HepG2 (cell line): ENCODE data around the gene YWHAB. TPM values are rescaled to one million over a fixed set of nuclear protein-coding genes. Genes with fewer than 3 reads are reported as not detected.

ENCODE experiments used
- ARNT2 ChIP-seq: sonication (generic); formaldehyde crosslinking; IDR thresholded peaks from 2 replicates; pipeline ENCODE4 v1.8.0; 2022; ENCODE audit warnings: mild to moderate bottlenecking, low read depth, missing genetic modification reagents, moderate library complexity
- GLI4 ChIP-seq: sonication (generic); formaldehyde crosslinking; IDR thresholded peaks from 2 replicates; pipeline ENCODE4 v1.5.1; 2020; ENCODE audit warnings: missing genetic modification reagents, mild to moderate bottlenecking, moderate library complexity, borderline replicate concordance
- MAFK ChIP-seq, 2 experiments: IDR thresholded peaks in 1 of 2; conservative IDR thresholded peaks in 1 of 2; 2 replicates each; pipeline ENCODE4 v1.6.1; 2011; ENCODE audit warnings: improper control_type of control experiment in 2 of 2, low read length in 2 of 2
- NAIF1 ChIP-seq: sonication (generic); formaldehyde crosslinking; IDR thresholded peaks from 2 replicates; pipeline ENCODE4 v1.5.0; 2020; ENCODE audit warnings: mild to moderate bottlenecking, missing genetic modification reagents, borderline replicate concordance
- RFX1 ChIP-seq: fragments of 450-650 bp; IDR thresholded peaks from 2 replicates; pipeline ENCODE4 v1.6.1; 2017
- RORA ChIP-seq: sonication (generic); formaldehyde crosslinking; IDR thresholded peaks from 2 replicates; pipeline ENCODE4 v1.5.0; 2020; ENCODE audit warnings: mild to moderate bottlenecking, missing genetic modification reagents, moderate library complexity
- SOX13 ChIP-seq, 3 experiments: fragments of 450-650 bp in 1 of 3; sonication (generic) in 1 of 3; formaldehyde crosslinking in 1 of 3; IDR thresholded peaks in 2 of 3; conservative IDR thresholded peaks in 1 of 3; 2 replicates each; pipeline versions ENCODE4 v1.5.0 to v1.6.1; 2016 to 2020; ENCODE audit warnings: antibody characterized with exemption in 1 of 3, mild to moderate bottlenecking in 1 of 3, missing compliant biosample characterization in 1 of 3, missing genetic modification reagents in 1 of 3, moderate library complexity in 1 of 3
- U2AF2 ChIP-seq: fragments of 200-400 bp; formaldehyde crosslinking; IDR thresholded peaks from 2 replicates; pipeline ENCODE4 v1.6.1; 2017; ENCODE audit warnings: low read depth, mild to moderate bottlenecking, low read length
- ZBTB1 ChIP-seq: sonication (generic); formaldehyde crosslinking; IDR thresholded peaks from 2 replicates; pipeline ENCODE4 v1.4.0; 2020; ENCODE audit warnings: missing genetic modification reagents, borderline replicate concordance
- ZBTB20 ChIP-seq: sonication (generic); formaldehyde crosslinking; IDR thresholded peaks from 2 replicates; pipeline ENCODE4 v1.8.1; 2023; ENCODE audit warnings: missing genetic modification reagents, low read depth, mild to moderate bottlenecking, borderline replicate concordance
- ZNF225 ChIP-seq: sonication (generic); formaldehyde crosslinking; IDR thresholded peaks from 2 replicates; pipeline ENCODE4 v1.4.0; 2020; ENCODE audit warnings: mild to moderate bottlenecking, missing genetic modification reagents
- ZNF282 ChIP-seq: fragments of 450-650 bp; IDR thresholded peaks from 2 replicates; pipeline ENCODE4 v1.6.1; 2018; ENCODE audit not compliant: partially characterized antibody
- ZNF367 ChIP-seq: sonication (generic); formaldehyde crosslinking; IDR thresholded peaks from 2 replicates; pipeline ENCODE4 v1.4.0; 2020; ENCODE audit warnings: missing genetic modification reagents, borderline replicate concordance
- ZNF652 ChIP-seq: IDR thresholded peaks from 2 replicates; pipeline ENCODE4 v1.6.1; 2016; ENCODE audit warnings: low read depth, borderline replicate concordance
- ZNF841 ChIP-seq: sonication (generic); formaldehyde crosslinking; IDR thresholded peaks from 2 replicates; pipeline ENCODE4 v1.8.1; 2023; ENCODE audit warnings: missing genetic modification reagents, borderline replicate concordance
- polyA plus RNA-seq, 8 experiments: library from polyadenylated mRNA; depleted of rRNA in 3 of 8; stranded (reverse) in 7 of 8; unstranded in 1 of 8; fragments of >200 nt; fragmentation: Illumina TruSeq in 4 of 8; extraction: Trizol in 4 of 8; gene quantifications; 2 replicates each; pipeline versions ENCODE4 v1.2.1 to v1.2.3, GENCODE V29; 2011 to 2016; ENCODE audit warnings: low read depth in 4 of 8, missing spikeins in 1 of 8, mixed read lengths in 1 of 8; ENCODE audit not compliant: insufficient read depth in 1 of 8
- total RNA-seq, 5 experiments: library from RNA; depleted of rRNA; stranded (reverse); fragments of >200 nt; fragmentation: Illumina TruSeq; extraction: Trizol; gene quantifications; 2 replicates each; pipeline ENCODE4 v1.2.3, GENCODE V29; 2016; ENCODE audit warnings: low read depth in 1 of 5
- TF ChIP-seq, protein P1 (sequence below): sonication (generic); formaldehyde crosslinking; IDR thresholded peaks from 2 replicates; pipeline ENCODE4 v1.4.0; 2020; ENCODE audit warnings: mild to moderate bottlenecking, missing genetic modification reagents
- TF ChIP-seq, protein P2 (sequence below): sonication (generic); formaldehyde crosslinking; IDR thresholded peaks from 2 replicates; pipeline ENCODE4 v1.9.0; 2022; ENCODE audit warnings: low read depth, missing genetic modification reagents
- TF ChIP-seq, protein P3 (sequence below): sonication (generic); IDR thresholded peaks from 2 replicates; pipeline ENCODE4 v1.6.1; 2016; ENCODE audit warnings: low read depth, borderline replicate concordance
- TF ChIP-seq, protein P4 (sequence below): sonication (generic); formaldehyde crosslinking; IDR thresholded peaks from 2 replicates; pipeline ENCODE4 v1.5.0; 2020; ENCODE audit warnings: missing genetic modification reagents, mild to moderate bottlenecking, borderline replicate concordance

Gene YWHAB
- total and polyA plus RNA-seq, 2 of the 13 experiments (the other 11 are each of a cell fraction or from before 2014, with no cell fraction given), result 77.2 to 121 TPM

DNA sequence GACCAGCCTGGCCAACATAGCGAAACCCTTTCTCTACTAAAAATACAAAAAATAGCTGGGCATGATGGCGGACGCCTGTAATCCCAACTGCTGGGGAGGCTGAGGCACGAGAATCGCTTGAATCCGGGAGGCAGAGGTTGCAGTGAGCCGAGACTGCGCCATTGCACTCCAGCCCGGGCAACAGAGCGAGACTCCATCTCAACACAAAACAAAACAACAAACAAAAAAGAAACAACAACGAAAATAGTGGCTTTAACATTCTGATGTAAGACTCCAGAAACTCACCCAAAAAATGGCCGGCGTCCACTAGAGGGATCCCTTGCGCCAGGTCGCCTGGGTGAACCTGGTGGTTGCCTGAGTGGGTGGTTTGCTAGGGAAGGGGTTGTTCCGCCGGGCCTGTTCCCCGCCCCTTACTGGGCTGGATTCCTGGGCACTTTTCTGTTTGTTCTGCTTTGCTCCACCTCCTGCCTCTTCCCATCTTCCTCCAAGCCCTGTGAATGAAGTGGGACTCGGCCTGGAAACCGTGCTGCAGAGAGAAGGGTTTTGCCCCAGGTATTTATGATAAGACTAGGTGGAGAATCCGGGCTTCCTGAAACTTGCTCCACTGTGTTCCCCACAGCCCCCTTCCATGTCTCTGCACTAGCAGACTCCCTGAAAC, 25.9 kb downstream of the YWHAB start (continued):
- TF ChIP-seq MAFK (conservative IDR thresholded peaks at IDR 0.05 in 1 of 2, IDR thresholded peaks at IDR 0.05 in 1 of 2; ENCODE audit: low read length in 2 of 2), result no peak
- no peak for TF ChIP-seq NAIF1
- TF ChIP-seq, protein P1, sequence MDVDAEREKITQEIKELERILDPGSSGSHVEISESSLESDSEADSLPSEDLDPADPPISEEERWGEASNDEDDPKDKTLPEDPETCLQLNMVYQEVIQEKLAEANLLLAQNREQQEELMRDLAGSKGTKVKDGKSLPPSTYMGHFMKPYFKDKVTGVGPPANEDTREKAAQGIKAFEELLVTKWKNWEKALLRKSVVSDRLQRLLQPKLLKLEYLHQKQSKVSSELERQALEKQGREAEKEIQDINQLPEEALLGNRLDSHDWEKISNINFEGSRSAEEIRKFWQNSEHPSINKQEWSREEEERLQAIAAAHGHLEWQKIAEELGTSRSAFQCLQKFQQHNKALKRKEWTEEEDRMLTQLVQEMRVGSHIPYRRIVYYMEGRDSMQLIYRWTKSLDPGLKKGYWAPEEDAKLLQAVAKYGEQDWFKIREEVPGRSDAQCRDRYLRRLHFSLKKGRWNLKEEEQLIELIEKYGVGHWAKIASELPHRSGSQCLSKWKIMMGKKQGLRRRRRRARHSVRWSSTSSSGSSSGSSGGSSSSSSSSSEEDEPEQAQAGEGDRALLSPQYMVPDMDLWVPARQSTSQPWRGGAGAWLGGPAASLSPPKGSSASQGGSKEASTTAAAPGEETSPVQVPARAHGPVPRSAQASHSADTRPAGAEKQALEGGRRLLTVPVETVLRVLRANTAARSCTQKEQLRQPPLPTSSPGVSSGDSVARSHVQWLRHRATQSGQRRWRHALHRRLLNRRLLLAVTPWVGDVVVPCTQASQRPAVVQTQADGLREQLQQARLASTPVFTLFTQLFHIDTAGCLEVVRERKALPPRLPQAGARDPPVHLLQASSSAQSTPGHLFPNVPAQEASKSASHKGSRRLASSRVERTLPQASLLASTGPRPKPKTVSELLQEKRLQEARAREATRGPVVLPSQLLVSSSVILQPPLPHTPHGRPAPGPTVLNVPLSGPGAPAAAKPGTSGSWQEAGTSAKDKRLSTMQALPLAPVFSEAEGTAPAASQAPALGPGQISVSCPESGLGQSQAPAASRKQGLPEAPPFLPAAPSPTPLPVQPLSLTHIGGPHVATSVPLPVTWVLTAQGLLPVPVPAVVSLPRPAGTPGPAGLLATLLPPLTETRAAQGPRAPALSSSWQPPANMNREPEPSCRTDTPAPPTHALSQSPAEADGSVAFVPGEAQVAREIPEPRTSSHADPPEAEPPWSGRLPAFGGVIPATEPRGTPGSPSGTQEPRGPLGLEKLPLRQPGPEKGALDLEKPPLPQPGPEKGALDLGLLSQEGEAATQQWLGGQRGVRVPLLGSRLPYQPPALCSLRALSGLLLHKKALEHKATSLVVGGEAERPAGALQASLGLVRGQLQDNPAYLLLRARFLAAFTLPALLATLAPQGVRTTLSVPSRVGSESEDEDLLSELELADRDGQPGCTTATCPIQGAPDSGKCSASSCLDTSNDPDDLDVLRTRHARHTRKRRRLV (CRISPR knock-in tag), result no peak
- no peak for TF ChIP-seq RORA
- TF ChIP-seq ZBTB20, result no peak
- TF ChIP-seq U2AF2, result no peak
- TF ChIP-seq, protein P2, sequence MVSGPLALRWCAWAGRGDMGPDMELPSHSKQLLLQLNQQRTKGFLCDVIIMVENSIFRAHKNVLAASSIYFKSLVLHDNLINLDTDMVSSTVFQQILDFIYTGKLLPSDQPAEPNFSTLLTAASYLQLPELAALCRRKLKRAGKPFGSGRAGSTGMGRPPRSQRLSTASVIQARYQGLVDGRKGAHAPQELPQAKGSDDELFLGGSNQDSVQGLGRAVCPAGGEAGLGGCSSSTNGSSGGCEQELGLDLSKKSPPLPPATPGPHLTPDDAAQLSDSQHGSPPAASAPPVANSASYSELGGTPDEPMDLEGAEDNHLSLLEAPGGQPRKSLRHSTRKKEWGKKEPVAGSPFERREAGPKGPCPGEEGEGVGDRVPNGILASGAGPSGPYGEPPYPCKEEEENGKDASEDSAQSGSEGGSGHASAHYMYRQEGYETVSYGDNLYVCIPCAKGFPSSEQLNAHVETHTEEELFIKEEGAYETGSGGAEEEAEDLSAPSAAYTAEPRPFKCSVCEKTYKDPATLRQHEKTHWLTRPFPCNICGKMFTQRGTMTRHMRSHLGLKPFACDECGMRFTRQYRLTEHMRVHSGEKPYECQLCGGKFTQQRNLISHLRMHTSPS (CRISPR knock-in tag), result no peak
- TF ChIP-seq ZNF841 (CRISPR knock-in tag), result no peak
- TF ChIP-seq ZNF282, result no peak
- no peak for TF ChIP-seq ZNF367 (CRISPR knock-in tag)
- TF ChIP-seq ZBTB1 (CRISPR knock-in tag), result no peak
- no peak for TF ChIP-seq ZNF225
- TF ChIP-seq GLI4 (CRISPR knock-in tag), result peak; percentile 41; the same call in 1 of the 2 replicates
- TF ChIP-seq SOX13 (IDR thresholded peaks at IDR 0.05), result no peak
- TF ChIP-seq SOX13 (CRISPR knock-in tag; conservative IDR thresholded peaks at IDR 0.05 in 1 of 2, IDR thresholded peaks at IDR 0.05 in 1 of 2), result peak in 1 of 2 experiments; percentile 25; a peak in 2 of 4 replicates
- 0 out of 2 replicates have a peak, but pooled peaks have one; percentile 23 for TF ChIP-seq ARNT2
- TF ChIP-seq RFX1, result no peak
- TF ChIP-seq ZNF652, result no peak
- TF ChIP-seq, protein P3, sequence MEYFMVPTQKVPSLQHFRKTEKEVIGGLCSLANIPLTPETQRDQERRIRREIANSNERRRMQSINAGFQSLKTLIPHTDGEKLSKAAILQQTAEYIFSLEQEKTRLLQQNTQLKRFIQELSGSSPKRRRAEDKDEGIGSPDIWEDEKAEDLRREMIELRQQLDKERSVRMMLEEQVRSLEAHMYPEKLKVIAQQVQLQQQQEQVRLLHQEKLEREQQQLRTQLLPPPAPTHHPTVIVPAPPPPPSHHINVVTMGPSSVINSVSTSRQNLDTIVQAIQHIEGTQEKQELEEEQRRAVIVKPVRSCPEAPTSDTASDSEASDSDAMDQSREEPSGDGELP, result peak; percentile 48; the same call in 1 of the 2 replicates
- TF ChIP-seq, protein P4, sequence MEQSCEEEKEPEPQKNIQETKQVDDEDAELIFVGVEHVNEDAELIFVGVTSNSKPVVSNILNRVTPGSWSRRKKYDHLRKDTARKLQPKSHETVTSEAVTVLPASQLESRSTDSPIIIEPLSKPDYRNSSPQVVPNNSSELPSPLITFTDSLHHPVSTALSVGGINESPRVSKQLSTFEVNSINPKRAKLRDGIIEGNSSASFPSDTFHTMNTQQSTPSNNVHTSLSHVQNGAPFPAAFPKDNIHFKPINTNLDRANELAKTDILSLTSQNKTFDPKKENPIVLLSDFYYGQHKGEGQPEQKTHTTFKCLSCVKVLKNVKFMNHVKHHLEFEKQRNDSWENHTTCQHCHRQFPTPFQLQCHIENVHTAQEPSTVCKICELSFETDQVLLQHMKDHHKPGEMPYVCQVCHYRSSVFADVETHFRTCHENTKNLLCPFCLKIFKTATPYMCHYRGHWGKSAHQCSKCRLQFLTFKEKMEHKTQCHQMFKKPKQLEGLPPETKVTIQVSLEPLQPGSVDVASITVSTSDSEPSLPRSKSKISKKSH (CRISPR knock-in tag), result peak; percentile 51; the same call in 1 of the 2 replicates
